Esophagus muscularis mucosa (tissue), 3 donors: Measurements from ENCODE around the gene NUBPL.

Experiments used
- CTCF ChIP-seq, 3 experiments: fragments of 200-600 bp in 2 of 3; fragments of 450-650 bp in 1 of 3; sonication (generic) in 2 of 3; IDR thresholded peaks; one replicate each; pipeline ENCODE4 v1.5.1; 2017 to 2019; ENCODE audit warnings: antibody characterized with exemption in 3 of 3, mild to moderate bottlenecking in 2 of 3, moderate library complexity in 1 of 3
- POLR2A ChIP-seq: fragments of 450-650 bp; IDR thresholded peaks from one replicate; pipeline ENCODE4 v1.6.1; 2017; ENCODE audit warnings: antibody characterized with exemption, moderate library complexity, mild to moderate bottlenecking, low read depth
- POLR2AphosphoS5 ChIP-seq, 2 donors: sonication (generic); formaldehyde crosslinking; IDR thresholded peaks; one replicate each; pipeline ENCODE4 v1.6.1; 2017; ENCODE audit warnings: antibody characterized with exemption in 2 of 2

GRCh38 chr14:31611778-31612433, 50.7 kb downstream of the NUBPL start:
- TF ChIP-seq CTCF (IDR thresholded peaks at IDR 0.05) (no peak), POLR2A (no peak), POLR2AphosphoS5 (IDR thresholded peaks at IDR 0.05) (no peak)
